Progenitor cell of endocrine pancreas (in vitro differentiated cells): ENCODE results near the gene TEX47. TPM values are rescaled to one million over a fixed set of nuclear protein-coding genes. Genes with fewer than 3 reads are reported as not detected.

Experiments
- DNase-seq: peaks from one replicate; pipeline ENCODE4 v3.0.0; 2021; ENCODE audit warnings: low spot score; ENCODE audit not compliant: unreplicated experiment
- H3K27ac Mint-ChIP-seq: 2 replicates; pipeline ENCODE4 v1.8.0; 2021; ENCODE audit warnings: mild to moderate bottlenecking, moderate library complexity, mixed read lengths
- H3K27me3 Mint-ChIP-seq: 2 replicates; pipeline ENCODE4 v1.8.0; 2021; ENCODE audit warnings: mixed read lengths
- H3K36me3 Mint-ChIP-seq: 2 replicates; pipeline ENCODE4 v1.8.0; 2022; ENCODE audit warnings: mixed read lengths; ENCODE audit not compliant: insufficient read depth
- H3K4me1 Mint-ChIP-seq: 2 replicates; pipeline ENCODE4 v1.8.0; 2021; ENCODE audit warnings: low read depth, mixed read lengths
- H3K4me3 Mint-ChIP-seq: 2 replicates; pipeline ENCODE4 v1.8.0; 2021; ENCODE audit warnings: low read depth, mild to moderate bottlenecking, moderate library complexity, mixed read lengths
- H3K9me3 Mint-ChIP-seq: 2 replicates; pipeline ENCODE4 v1.8.0; 2021; ENCODE audit warnings: low read depth, mixed read lengths
- total RNA-seq: library from RNA; stranded (reverse); gene quantifications from 2 replicates; pipeline ENCODE4 v1.2.1, GENCODE V29; 2021
- TF ChIP-seq, protein P1 (sequence below): fragments of 200-600 bp; sonication (generic); IDR thresholded peaks from one replicate; pipeline ENCODE4 v1.5.0; 2021; ENCODE audit warnings: antibody characterized with exemption, mild to moderate bottlenecking; ENCODE audit not compliant: unreplicated experiment

TEX47 gene
- total RNA-seq, 1 donor from 2014 or later: not detected

- no peak for DNase-seq
- Mint-ChIP-seq H3K27ac (no peak overlapping the region), H3K27me3 (peaks cover 4% of the 10 kb centered on the region), H3K4me1 (peaks cover 16% of the 10 kb centered on the region), H3K36me3 (no peaks in the 10 kb centered on the region), H3K4me3 (no peak overlapping the region), H3K9me3 (no peaks in the 10 kb centered on the region)
- TF ChIP-seq, protein P1, sequence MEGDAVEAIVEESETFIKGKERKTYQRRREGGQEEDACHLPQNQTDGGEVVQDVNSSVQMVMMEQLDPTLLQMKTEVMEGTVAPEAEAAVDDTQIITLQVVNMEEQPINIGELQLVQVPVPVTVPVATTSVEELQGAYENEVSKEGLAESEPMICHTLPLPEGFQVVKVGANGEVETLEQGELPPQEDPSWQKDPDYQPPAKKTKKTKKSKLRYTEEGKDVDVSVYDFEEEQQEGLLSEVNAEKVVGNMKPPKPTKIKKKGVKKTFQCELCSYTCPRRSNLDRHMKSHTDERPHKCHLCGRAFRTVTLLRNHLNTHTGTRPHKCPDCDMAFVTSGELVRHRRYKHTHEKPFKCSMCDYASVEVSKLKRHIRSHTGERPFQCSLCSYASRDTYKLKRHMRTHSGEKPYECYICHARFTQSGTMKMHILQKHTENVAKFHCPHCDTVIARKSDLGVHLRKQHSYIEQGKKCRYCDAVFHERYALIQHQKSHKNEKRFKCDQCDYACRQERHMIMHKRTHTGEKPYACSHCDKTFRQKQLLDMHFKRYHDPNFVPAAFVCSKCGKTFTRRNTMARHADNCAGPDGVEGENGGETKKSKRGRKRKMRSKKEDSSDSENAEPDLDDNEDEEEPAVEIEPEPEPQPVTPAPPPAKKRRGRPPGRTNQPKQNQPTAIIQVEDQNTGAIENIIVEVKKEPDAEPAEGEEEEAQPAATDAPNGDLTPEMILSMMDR: no peak
Observed at GRCh38 chr7:88818552-88818951, 23.0 kb upstream of the TEX47 start.

DNA sequence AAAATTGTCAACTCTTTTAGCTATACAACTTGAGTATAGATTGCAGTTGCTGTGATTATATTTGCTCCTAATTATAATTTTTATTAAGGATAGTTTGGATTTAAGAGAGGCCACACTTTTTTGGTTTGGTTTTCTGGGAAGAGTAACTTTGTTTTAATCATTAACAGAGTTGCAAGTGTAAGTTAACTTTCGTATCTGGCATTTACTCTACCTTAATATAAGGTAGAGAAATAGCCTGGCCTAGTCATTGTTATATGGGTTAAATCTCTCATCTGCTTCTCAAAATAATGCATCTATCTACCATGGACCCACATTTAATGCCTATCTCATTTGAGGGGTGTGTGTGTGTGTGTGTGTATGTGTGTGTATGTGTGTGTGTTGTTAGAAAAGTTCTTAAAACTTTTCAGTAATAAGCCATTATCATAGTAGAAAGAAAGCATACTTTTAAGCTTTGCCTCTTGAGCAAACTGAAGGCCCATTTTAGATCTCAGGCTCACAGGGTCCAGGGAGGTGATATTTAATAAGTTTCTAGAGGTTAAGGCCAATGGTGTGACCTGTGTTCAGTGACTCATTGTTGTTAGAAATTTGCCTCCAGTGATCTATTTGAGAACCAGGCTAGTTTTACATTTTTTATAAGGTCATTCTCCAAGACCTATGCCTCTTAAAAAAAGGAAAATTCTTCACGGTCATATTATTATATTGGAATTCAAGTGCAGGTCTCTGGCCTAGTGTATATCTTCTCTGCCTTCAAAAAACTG, 10.9 kb upstream of the TEX47 start:
- Mint-ChIP-seq H3K36me3 (no peaks in the 10 kb centered on the region), H3K27me3 (no peaks in the 10 kb centered on the region), H3K9me3 (no peaks in the 10 kb centered on the region), H3K4me3 (no peak overlapping the region), H3K27ac (no peak overlapping the region), H3K4me1 (peaks cover 4% of the 10 kb centered on the region)
- DNase-seq: no peak
- TF ChIP-seq, protein P1: no peak

- H3K36me3 Mint-ChIP-seq: no peaks in the 10 kb centered on the region
- no peak overlapping the region for H3K27ac Mint-ChIP-seq
- no peaks in the 10 kb centered on the region for H3K27me3 Mint-ChIP-seq
Observed at GRCh38 chr7:88801046-88801445, 5.5 kb upstream of the TEX47 start.

GRCh38 chr7:88792361-88792760, 3.2 kb downstream of the TEX47 start:
- H3K4me3 Mint-ChIP-seq: no peak overlapping the region

More at GRCh38 chr7:88801046-88801445, 5.5 kb upstream of the TEX47 start:
- no peak overlapping the region for H3K4me3 Mint-ChIP-seq
- H3K9me3 Mint-ChIP-seq: no peaks in the 10 kb centered on the region
- TF ChIP-seq, protein P1: no peak
- H3K4me1 Mint-ChIP-seq: no peaks in the 10 kb centered on the region
- no peak for DNase-seq

GRCh38 chr7:88791891-88792290, 3.6 kb downstream of the TEX47 start:
- Mint-ChIP-seq H3K36me3 (no peaks in the 10 kb centered on the region), H3K4me1 (peaks cover 4% of the 10 kb centered on the region), H3K4me3 (no peak overlapping the region), H3K9me3 (no peaks in the 10 kb centered on the region), H3K27ac (no peak overlapping the region), H3K27me3 (no peaks in the 10 kb centered on the region)
- no peak for DNase-seq
- TF ChIP-seq, protein P1: no peak

More at GRCh38 chr7:88792361-88792760, 3.2 kb downstream of the TEX47 start:
- TF ChIP-seq, protein P1: no peak
- no peaks in the 10 kb centered on the region for H3K27me3 Mint-ChIP-seq
- peaks cover 4% of the 10 kb centered on the region for H3K4me1 Mint-ChIP-seq
- no peaks in the 10 kb centered on the region for H3K9me3 Mint-ChIP-seq
- H3K36me3 Mint-ChIP-seq: no peaks in the 10 kb centered on the region
- no peak overlapping the region for H3K27ac Mint-ChIP-seq
- no peak for DNase-seq
